Naive thymus-derived CD4-positive, alpha-beta T cell (primary cell): ENCODE results near the gene TSPAN32. TPM values are rescaled to one million over a fixed set of nuclear protein-coding genes. Genes with fewer than 3 reads are reported as not detected.

Experiments used
- ATAC-seq: fragments of 150-1000 bp; cut with Tn5 transposase; 2 replicates; pipeline ENCODE4 v1.10.0; 2021; ENCODE audit warnings: mild to moderate bottlenecking, moderate library complexity
- CTCF ChIA-PET: fragments of 350-600 bp; sonication (Branson Sonifier 250); formaldehyde crosslinking; loops from one replicate; lab custom pipeline; 2021; ENCODE audit warnings: antibody characterized with exemption; lab: Charles Lee
- POLR2A ChIA-PET: fragments of 350-600 bp; sonication (Branson Sonifier 250); formaldehyde crosslinking; loops from one replicate; lab custom pipeline; 2021; ENCODE audit warnings: antibody characterized with exemption, inconsistent platforms; lab: Charles Lee
- DNase-seq, 9 donors: peaks; one replicate each; pipeline versions ENCODE4 v3.0.0 to v3.0.0-alpha.2; 2020 to 2022; ENCODE audit warnings: mixed read lengths in 1 of 9
- H3K27ac ChIP-seq: one replicate; pipeline ENCODE4 v1.7.0; 2013; ENCODE audit warnings: mild to moderate bottlenecking, low read depth, low read length, moderate library complexity
- H3K27me3 ChIP-seq, 2 donors: one replicate each; pipeline ENCODE4 v1.7.0; 2013; ENCODE audit warnings: low read length in 2 of 2, mild to moderate bottlenecking in 2 of 2, moderate library complexity in 2 of 2; ENCODE audit not compliant: control insufficient read depth in 2 of 2, insufficient read depth in 2 of 2
- H3K36me3 ChIP-seq, 3 experiments: 1 replicate in 2 of 3; 2 replicates in 1 of 3; pipeline ENCODE4 v1.7.0; 2013; ENCODE audit warnings: low read length in 3 of 3, mild to moderate bottlenecking in 3 of 3, moderate library complexity in 1 of 3; ENCODE audit not compliant: insufficient read depth in 3 of 3, control insufficient read depth in 2 of 3
- H3K4me1 ChIP-seq, 2 donors: one replicate each; pipeline ENCODE4 v1.7.0; 2013; ENCODE audit warnings: low read length in 2 of 2, mild to moderate bottlenecking in 2 of 2, moderate library complexity in 1 of 2; ENCODE audit not compliant: control insufficient read depth in 2 of 2, insufficient read depth in 2 of 2
- H3K4me3 ChIP-seq: 2 replicates; pipeline ENCODE4 v1.7.0; 2013; ENCODE audit warnings: mild to moderate bottlenecking, low read length
- H3K9me3 ChIP-seq, 3 experiments: 1 replicate in 2 of 3; 2 replicates in 1 of 3; pipeline ENCODE4 v1.7.0; 2013; ENCODE audit warnings: low read length in 3 of 3; ENCODE audit not compliant: control insufficient read depth in 2 of 3
- H3K27ac Mint-ChIP-seq, 9 donors: one replicate each; pipeline ENCODE4 v1.8.0; 2020 to 2022; ENCODE audit warnings: mixed read lengths in 9 of 9, mild to moderate bottlenecking in 8 of 9, moderate library complexity in 5 of 9, inconsistent platforms in 2 of 9
- H3K27me3 Mint-ChIP-seq, 5 donors: one replicate each; pipeline ENCODE4 v1.8.0; 2021 to 2022; ENCODE audit warnings: mixed read lengths in 5 of 5, mild to moderate bottlenecking in 1 of 5
- H3K36me3 Mint-ChIP-seq, 5 donors: one replicate each; pipeline ENCODE4 v1.8.0; 2020 to 2022; ENCODE audit warnings: mixed read lengths in 5 of 5, mild to moderate bottlenecking in 3 of 5, inconsistent platforms in 1 of 5
- H3K4me1 Mint-ChIP-seq, 7 donors: one replicate each; pipeline ENCODE4 v1.8.0; 2020 to 2022; ENCODE audit warnings: mixed read lengths in 7 of 7, mild to moderate bottlenecking in 3 of 7, inconsistent platforms in 1 of 7
- H3K4me3 Mint-ChIP-seq, 10 donors: one replicate each; pipeline ENCODE4 v1.8.0; 2020 to 2022; ENCODE audit warnings: mild to moderate bottlenecking in 10 of 10, mixed read lengths in 10 of 10, moderate library complexity in 6 of 10, inconsistent platforms in 2 of 10
- H3K9me3 Mint-ChIP-seq, 11 donors: one replicate each; pipeline ENCODE4 v1.8.0; 2020 to 2022; ENCODE audit warnings: mixed read lengths in 11 of 11, mild to moderate bottlenecking in 4 of 11, inconsistent platforms in 1 of 11, moderate library complexity in 1 of 11
- intact Hi-C, 2 donors: fragments of 100-400 bp; cut with micrococcal nuclease; formaldehyde crosslinking; loops; one replicate each; pipeline ENCODE4 v1.15.1; 2023
- polyA plus RNA-seq, 2 donors: library from polyadenylated mRNA; unstranded; fragments of 300-500 nt; fragmentation: Illumina TruSeq; gene quantifications; one replicate each; pipeline ENCODE4 v1.2.3, GENCODE V29; 2021
- total RNA-seq, 6 experiments: library from RNA in 5 of 6; stranded (reverse) in 5 of 6; gene quantifications; 1 replicate in 5 of 6; 2 replicates in 1 of 6; pipeline ENCODE4 v1.2.3 and lab custom pipeline; 2021 to 2026

The TSPAN32 gene
- total and polyA plus RNA-seq, 7 experiments from 2014 or later: 15.7 to 116 (median 63.9) TPM

DNA sequence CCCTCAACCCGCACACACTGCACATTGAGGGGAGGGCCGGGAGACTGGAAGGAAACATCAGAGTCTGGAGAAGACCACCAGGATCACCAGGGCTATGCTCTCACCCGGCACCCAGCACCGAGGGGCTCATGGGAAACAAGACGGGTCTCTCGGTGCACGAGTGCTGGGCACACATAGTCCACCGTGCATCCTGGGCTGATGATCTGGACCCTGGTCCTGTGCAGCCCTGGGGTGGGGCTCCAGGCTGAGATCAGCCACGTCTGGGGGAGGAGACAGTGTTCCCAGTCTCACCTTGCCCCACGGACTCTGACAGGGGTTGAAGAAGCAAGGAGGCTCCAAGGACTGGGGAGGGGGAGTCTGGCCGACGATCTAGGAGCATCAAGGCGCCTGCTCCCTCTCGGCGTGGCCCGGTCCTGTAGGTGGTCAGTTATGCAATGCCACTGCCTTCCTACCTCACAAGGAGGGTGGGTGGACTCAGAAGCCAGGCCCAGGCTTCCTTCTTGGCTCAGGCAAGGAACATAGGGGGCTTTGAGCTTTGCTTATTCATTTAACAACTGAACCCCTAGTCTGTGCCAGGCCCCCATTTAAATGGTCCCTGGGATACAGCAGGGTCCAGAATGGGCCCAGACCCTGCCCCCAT is 63.9 kb downstream of the TSPAN32 start:
- CTCF ChIA-PET: no interaction called here

DNA sequence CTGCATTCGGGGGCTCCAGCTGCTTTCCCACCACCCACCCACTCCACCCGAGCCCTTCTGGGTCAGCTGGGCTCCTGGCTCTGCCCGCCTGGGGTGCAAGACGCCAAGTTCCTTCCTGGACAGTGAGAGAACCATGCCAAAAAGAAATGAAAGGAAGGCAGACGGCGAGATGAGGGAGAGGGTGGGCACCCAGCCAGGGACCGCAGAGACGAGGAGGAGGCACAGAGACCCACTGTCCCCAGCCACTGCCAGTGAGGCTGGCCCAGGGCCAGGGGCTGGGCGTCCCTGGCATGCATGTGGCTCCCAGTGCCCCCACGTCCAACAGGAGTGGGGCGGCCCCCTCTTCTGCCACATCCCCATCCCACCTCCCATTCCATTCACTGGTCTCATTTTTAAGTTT is 64.5 kb downstream of the TSPAN32 start:
- ATAC-seq: no peak
- H3K36me3 ChIP-seq: no peaks in the 10 kb centered on the region
- ChIA-PET CTCF (interaction anchor here (0.7 kb wide), 1 partner anchor 482 kb away, joined by 5 read pairs; no protein-coding TSS in a partner anchor), POLR2A (no interaction called here)
- H3K4me1 ChIP-seq: no peaks in the 10 kb centered on the region
- H3K9me3 Mint-ChIP-seq: no peaks in the 10 kb centered on the region
- H3K9me3 ChIP-seq: no peaks in the 10 kb centered on the region
- H3K4me3 Mint-ChIP-seq: no peak overlapping the region
- no peak for DNase-seq
- H3K27ac ChIP-seq: no peak overlapping the region
- intact Hi-C loops: no loop called here
- H3K4me3 ChIP-seq: no peak overlapping the region
- H3K27ac Mint-ChIP-seq: no peak overlapping the region
- H3K27me3 Mint-ChIP-seq: no peaks in the 10 kb centered on the region
- no peaks in the 10 kb centered on the region for H3K27me3 ChIP-seq
- peaks cover 0 to 2% (median 0%) of the 10 kb centered on the region in 7 donors for H3K4me1 Mint-ChIP-seq
- H3K36me3 Mint-ChIP-seq: no peaks in the 10 kb centered on the region

More for the DNA sequence above, 63.9 kb downstream of the TSPAN32 start:
- ATAC-seq: no peak
- no peaks in the 10 kb centered on the region for H3K4me1 ChIP-seq
- H3K27me3 ChIP-seq: no peaks in the 10 kb centered on the region
- intact Hi-C loops: no loop called here
- Mint-ChIP-seq H3K27me3 (no peaks in the 10 kb centered on the region), H3K4me3 (no peak overlapping the region), H3K9me3 (no peaks in the 10 kb centered on the region), H3K27ac (no peak overlapping the region), H3K4me1 (peaks cover 0 to 2% (median 0%) of the 10 kb centered on the region in 7 donors), H3K36me3 (no peaks in the 10 kb centered on the region)
- no peak overlapping the region for H3K27ac ChIP-seq
- POLR2A ChIA-PET: no interaction called here
- no peak overlapping the region for H3K4me3 ChIP-seq
- DNase-seq: no peak
- H3K9me3 ChIP-seq: no peaks in the 10 kb centered on the region
- H3K36me3 ChIP-seq: no peaks in the 10 kb centered on the region

DNA sequence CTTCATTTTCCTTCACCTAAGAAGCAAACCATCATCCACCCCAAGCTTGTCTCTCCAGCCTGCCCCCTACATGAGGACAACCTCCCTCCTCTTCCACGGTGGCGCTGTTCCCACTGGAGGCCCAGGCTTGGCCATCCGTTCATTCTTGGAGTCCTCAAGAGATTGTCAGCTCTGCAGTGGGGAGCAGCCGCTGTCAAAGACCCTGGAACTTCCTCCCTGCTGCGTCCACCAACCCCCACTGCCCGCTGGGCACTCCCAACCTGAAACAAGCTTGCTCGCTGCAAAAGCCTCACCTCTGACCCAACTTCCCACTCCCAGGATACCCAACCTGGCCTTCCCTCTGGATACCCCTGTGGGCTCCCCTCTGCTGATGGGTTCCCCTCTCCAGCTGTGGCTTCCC is 64.9 kb downstream of the TSPAN32 start:
- H3K27ac Mint-ChIP-seq: no peak overlapping the region
- H3K4me3 Mint-ChIP-seq: no peak overlapping the region
- ChIA-PET POLR2A (no interaction called here), CTCF (interaction anchor here (0.7 kb wide), 1 partner anchor 482 kb away, joined by 5 read pairs; no protein-coding TSS in a partner anchor)
- intact Hi-C loops: no loop called here
- no peak overlapping the region for H3K27ac ChIP-seq
- H3K4me3 ChIP-seq: no peak overlapping the region
- H3K36me3 ChIP-seq: no peaks in the 10 kb centered on the region
- no peaks in the 10 kb centered on the region for H3K27me3 ChIP-seq
- H3K9me3 ChIP-seq: no peaks in the 10 kb centered on the region
- H3K4me1 Mint-ChIP-seq: peaks cover 0 to 2% (median 0%) of the 10 kb centered on the region in 7 donors
- H3K9me3 Mint-ChIP-seq: no peaks in the 10 kb centered on the region
- ATAC-seq: no peak
- H3K4me1 ChIP-seq: no peaks in the 10 kb centered on the region
- H3K27me3 Mint-ChIP-seq: no peaks in the 10 kb centered on the region
- no peak for DNase-seq
- H3K36me3 Mint-ChIP-seq: no peaks in the 10 kb centered on the region

DNA sequence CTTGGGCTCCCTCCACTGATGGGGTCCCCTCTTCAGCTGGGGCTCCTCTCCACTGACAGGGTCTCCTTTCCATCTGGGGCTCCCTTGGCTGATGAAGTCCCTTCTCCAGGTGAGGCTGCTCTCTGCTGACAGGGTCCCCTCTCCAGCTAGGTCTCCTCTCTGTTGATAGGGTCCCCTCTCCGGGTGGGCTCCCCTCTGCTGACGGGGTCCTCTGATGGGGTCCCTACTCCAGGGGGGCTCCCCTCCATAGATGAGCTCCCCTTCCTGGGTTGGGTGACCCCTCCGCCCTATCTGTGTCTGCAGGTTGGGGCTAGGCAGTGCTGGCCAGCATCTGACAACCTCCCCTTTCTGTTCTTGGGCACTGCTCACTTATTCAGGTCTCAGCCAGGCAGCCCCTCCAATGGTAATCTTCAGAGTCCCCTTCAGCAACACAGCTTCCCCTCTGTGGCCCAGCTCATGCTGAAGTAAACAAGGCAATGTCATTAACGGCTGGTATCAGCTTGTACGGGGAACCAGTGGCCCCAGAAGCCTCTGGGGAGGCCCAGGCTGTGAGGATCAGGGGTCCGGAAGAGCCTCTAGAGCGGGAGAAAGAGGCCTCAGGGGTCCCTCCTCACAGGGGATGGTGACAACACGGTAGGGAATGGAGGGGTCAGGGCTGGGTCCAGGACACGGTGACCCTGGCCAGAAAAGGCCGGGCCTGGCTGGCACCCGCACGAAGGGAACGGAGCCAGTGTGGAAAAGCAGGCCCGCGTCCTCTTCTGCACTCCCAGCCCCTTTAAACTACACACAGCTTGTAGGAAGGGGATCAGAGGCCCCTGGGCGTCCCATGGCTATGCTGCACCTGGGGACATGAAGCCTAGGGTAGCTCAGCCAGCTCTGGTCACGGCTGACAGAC is 65.7 kb downstream of the TSPAN32 start:
- ATAC-seq (no peak), DNase-seq (no peak)
- Mint-ChIP-seq H3K4me1 (peaks cover 0 to 2% (median 0%) of the 10 kb centered on the region in 7 donors), H3K36me3 (no peaks in the 10 kb centered on the region), H3K27ac (no peak overlapping the region), H3K27me3 (peaks cover 0 to 1% (median 0%) of the 10 kb centered on the region in 5 donors), H3K9me3 (no peaks in the 10 kb centered on the region), H3K4me3 (no peak overlapping the region)
- intact Hi-C loops: no loop called here
- POLR2A ChIA-PET: no interaction called here
- H3K4me1 ChIP-seq: no peaks in the 10 kb centered on the region
- H3K9me3 ChIP-seq: no peaks in the 10 kb centered on the region
- H3K27ac ChIP-seq: no peak overlapping the region
- H3K36me3 ChIP-seq: no peaks in the 10 kb centered on the region
- no peaks in the 10 kb centered on the region for H3K27me3 ChIP-seq
- CTCF ChIA-PET: no interaction called here
- H3K4me3 ChIP-seq: no peak overlapping the region

Other genes starting within 250 kb of the TSPAN32 start
- under 1 TPM in 1 of 5 experiments, not detected in 4; 0.36 TPM for gene IGF2, start 162.6 kb upstream of the TSPAN32 start, total RNA-seq
- not detected for gene IGF2, start 162.6 kb upstream of the TSPAN32 start, polyA plus RNA-seq
- not detected for gene INS, start 140.8 kb upstream of the TSPAN32 start, total RNA-seq
- gene INS, start 140.8 kb upstream of the TSPAN32 start, polyA plus RNA-seq: not detected
- not detected for gene TH, start 130.2 kb upstream of the TSPAN32 start, total RNA-seq
- not detected for gene TH, start 130.2 kb upstream of the TSPAN32 start, polyA plus RNA-seq
- gene ASCL2, start 31.4 kb upstream of the TSPAN32 start, total RNA-seq: 1 to 10 TPM in 1 of 5 experiments, under 1 TPM in 3, not detected in 1; 0.32 to 2.1 (median 0.45) TPM
- gene ASCL2, start 31.4 kb upstream of the TSPAN32 start, polyA plus RNA-seq: not detected
- 100 to 1,000 TPM in 3 of 5 experiments, 10 to 100 TPM in 2; 33.9 to 153 (median 112) TPM for gene C11orf21, start 95 bp upstream of the TSPAN32 start, total RNA-seq
- gene C11orf21, start 95 bp upstream of the TSPAN32 start, polyA plus RNA-seq: 10 to 100 TPM; 10.7 to 14.4 TPM
- 100 to 1,000 TPM in 4 of 5 experiments, 10 to 100 TPM in 1; 97.5 to 173 (median 138) TPM for gene CD81, start 75.3 kb downstream of the TSPAN32 start, total RNA-seq
- gene CD81, start 75.3 kb downstream of the TSPAN32 start, polyA plus RNA-seq: 10 to 100 TPM; 19.0 to 39.6 TPM
- 10 to 100 TPM; 43.6 to 55.0 (median 50.9) TPM for gene TSSC4, start 98.7 kb downstream of the TSPAN32 start, total RNA-seq
- gene TSSC4, start 98.7 kb downstream of the TSPAN32 start, polyA plus RNA-seq: 10 to 100 TPM; 51.7 to 83.7 TPM
- 1 to 10 TPM in 1 of 5 experiments, under 1 TPM in 4; 0.05 to 1.1 (median 0.73) TPM for gene TRPM5, start 142.5 kb downstream of the TSPAN32 start, total RNA-seq
- under 1 TPM in 1 of 2 donors, not detected in 1; 0.09 TPM for gene TRPM5, start 142.5 kb downstream of the TSPAN32 start, polyA plus RNA-seq
- gene KCNQ1, start 143.0 kb downstream of the TSPAN32 start, total RNA-seq: 10 to 100 TPM; 14.7 to 46.4 (median 41.4) TPM
- 10 to 100 TPM; 15.8 to 20.9 TPM for gene KCNQ1, start 143.0 kb downstream of the TSPAN32 start, polyA plus RNA-seq